GM19193 (cell line): ENCODE results near the gene GXYLT2.

Experiments used
- POLR2A ChIP-seq: IDR thresholded peaks from 4 replicates; pipeline ENCODE4 v1.6.1; 2011; ENCODE audit not compliant: insufficient read depth, insufficient read length; ENCODE audit errors: extremely low read depth

GXYLT2 gene

GRCh38 chr3:72887705-72888545 is at the start of gene GXYLT2:
Gene GXYLT2 (plus strand): TSS chr3:72888046. CDS start chr3:72888234, 188 bp downstream.
- TF ChIP-seq POLR2A: no peak

- TF ChIP-seq POLR2A: no peak
Measured at GRCh38 chr3:72839057-72839456, 48.8 kb upstream of the GXYLT2 start.

GRCh38 chr3:72844436-72844993 is 43.3 kb upstream of the GXYLT2 start:
- TF ChIP-seq POLR2A: no peak

- no peak for TF ChIP-seq POLR2A
Measured at GRCh38 chr3:72846166-72846565, 41.7 kb upstream of the GXYLT2 start.

GRCh38 chr3:72847282-72847681 is 40.6 kb upstream of the GXYLT2 start:
- TF ChIP-seq POLR2A: no peak

- TF ChIP-seq POLR2A: peak; percentile 76
Measured at GRCh38 chr3:72847751-72848702, 39.8 kb upstream of the GXYLT2 start, which contains the start of gene SHQ1. Gene SHQ1 (minus strand): TSS chr3:72848445. CDS start chr3:72848340, 105 bp downstream.

GRCh38 chr3:72848703-72849081 is 39.2 kb upstream of the GXYLT2 start:
- TF ChIP-seq POLR2A: no peak

- TF ChIP-seq POLR2A: no peak
Measured at GRCh38 chr3:72855001-72855400, 32.8 kb upstream of the GXYLT2 start.

- no peak for TF ChIP-seq POLR2A
Measured at GRCh38 chr3:72860053-72860452, 27.8 kb upstream of the GXYLT2 start.

- TF ChIP-seq POLR2A: no peak
Measured at GRCh38 chr3:72860846-72861245, 27.0 kb upstream of the GXYLT2 start.

- no peak for TF ChIP-seq POLR2A
Measured at GRCh38 chr3:72862314-72863090, 25.3 kb upstream of the GXYLT2 start.

GRCh38 chr3:72872183-72872582 is 15.7 kb upstream of the GXYLT2 start:
- TF ChIP-seq POLR2A: no peak

GRCh38 chr3:72887343-72887704 is 522 bp upstream of the GXYLT2 start:
- no peak for TF ChIP-seq POLR2A

- no peak for TF ChIP-seq POLR2A
Measured at GRCh38 chr3:72888546-72889309, 882 bp downstream of the GXYLT2 start.
